ENCODE data around the gene CHST9. TPM values are rescaled to one million over a fixed set of nuclear protein-coding genes. Genes with fewer than 3 reads are reported as not detected.

CHST9 gene
- total and polyA plus RNA-seq, 2 donors from 2014 or later = 1.5 to 9.8 TPM

DNA sequence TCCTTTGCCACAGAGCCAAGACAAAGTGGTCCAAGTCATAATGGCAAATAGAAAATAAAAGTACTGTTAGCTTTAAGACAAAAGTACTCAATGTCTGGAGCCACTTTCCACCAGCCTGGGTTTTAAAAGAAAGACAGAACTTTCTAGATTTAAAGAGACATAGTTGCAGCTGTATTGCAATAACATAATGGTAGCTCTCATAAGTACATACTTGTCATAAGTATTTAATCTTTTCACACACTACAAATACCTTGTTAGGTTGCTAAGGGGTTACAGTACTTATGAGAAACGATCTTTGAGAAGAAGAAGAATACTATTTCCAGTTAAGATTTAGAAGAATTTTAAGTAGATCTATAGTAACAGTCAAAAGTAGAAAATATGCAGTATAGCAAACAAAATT is 290.7 kb downstream of the CHST9 start:
- H3K27me3 ChIP-seq (ENCODE audit: control insufficient read depth, insufficient read depth, low read length) = no peaks in the 10 kb centered on the region
- FAIRE-seq = no peak
- no peak for DNase-seq
- intact Hi-C loops (cut with DNase I) = no loop called here
- H3K4me3 ChIP-seq (ENCODE audit: low read length in 3 of 3) = no peak overlapping the region
- H3K9ac ChIP-seq (ENCODE audit: low read length in 3 of 3) = no peak overlapping the region
- TF ChIP-seq, protein P1, sequence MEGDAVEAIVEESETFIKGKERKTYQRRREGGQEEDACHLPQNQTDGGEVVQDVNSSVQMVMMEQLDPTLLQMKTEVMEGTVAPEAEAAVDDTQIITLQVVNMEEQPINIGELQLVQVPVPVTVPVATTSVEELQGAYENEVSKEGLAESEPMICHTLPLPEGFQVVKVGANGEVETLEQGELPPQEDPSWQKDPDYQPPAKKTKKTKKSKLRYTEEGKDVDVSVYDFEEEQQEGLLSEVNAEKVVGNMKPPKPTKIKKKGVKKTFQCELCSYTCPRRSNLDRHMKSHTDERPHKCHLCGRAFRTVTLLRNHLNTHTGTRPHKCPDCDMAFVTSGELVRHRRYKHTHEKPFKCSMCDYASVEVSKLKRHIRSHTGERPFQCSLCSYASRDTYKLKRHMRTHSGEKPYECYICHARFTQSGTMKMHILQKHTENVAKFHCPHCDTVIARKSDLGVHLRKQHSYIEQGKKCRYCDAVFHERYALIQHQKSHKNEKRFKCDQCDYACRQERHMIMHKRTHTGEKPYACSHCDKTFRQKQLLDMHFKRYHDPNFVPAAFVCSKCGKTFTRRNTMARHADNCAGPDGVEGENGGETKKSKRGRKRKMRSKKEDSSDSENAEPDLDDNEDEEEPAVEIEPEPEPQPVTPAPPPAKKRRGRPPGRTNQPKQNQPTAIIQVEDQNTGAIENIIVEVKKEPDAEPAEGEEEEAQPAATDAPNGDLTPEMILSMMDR (IDR thresholded peaks at IDR 0.05; ENCODE audit: borderline replicate concordance, extremely low read depth, insufficient read depth) = no peak
- H3K9me3 ChIP-seq (ENCODE audit: control insufficient read depth in 2 of 3, insufficient read depth in 1 of 3, low read length in 3 of 3) = no peaks in the 10 kb centered on the region
- no peaks in the 10 kb centered on the region for H3K36me3 ChIP-seq (ENCODE audit: control insufficient read depth in 2 of 3, insufficient read depth in 3 of 3, low read length in 3 of 3)
- H3K27ac ChIP-seq (ENCODE audit: low read depth in 2 of 2, low read length in 2 of 2) = no peak overlapping the region
- no peaks in the 10 kb centered on the region for H3K4me1 ChIP-seq (ENCODE audit: control insufficient read depth in 2 of 3, insufficient read depth in 2 of 3, low read depth in 1 of 3, low read length in 3 of 3)

DNA sequence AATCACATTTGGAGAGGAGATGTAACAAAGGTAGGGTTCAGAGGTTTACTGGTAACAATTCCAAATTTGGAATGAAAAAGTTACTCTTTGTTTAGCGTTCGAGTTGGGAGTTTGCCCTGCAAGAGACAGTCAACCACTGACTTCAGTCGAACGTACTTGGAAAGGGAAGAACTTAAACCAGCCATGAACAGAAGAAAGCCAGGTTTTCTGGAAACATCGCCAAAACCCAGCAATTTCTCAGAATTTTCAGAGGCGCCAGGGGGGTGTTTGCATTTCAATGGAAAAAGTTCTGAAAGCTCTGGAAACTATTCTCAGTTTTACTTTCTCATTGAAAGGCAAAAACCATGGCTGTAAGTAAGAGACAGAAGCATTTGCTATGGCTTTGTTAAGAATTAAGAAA is 291.1 kb downstream of the CHST9 start:
- H3K9ac ChIP-seq (ENCODE audit: low read length in 3 of 3) = no peak overlapping the region
- no peaks in the 10 kb centered on the region for H3K36me3 ChIP-seq (ENCODE audit: control insufficient read depth in 2 of 3, insufficient read depth in 3 of 3, low read length in 3 of 3)
- no peak overlapping the region for H3K4me3 ChIP-seq (ENCODE audit: low read length in 3 of 3)
- no peaks in the 10 kb centered on the region for H3K9me3 ChIP-seq (ENCODE audit: control insufficient read depth in 2 of 3, insufficient read depth in 1 of 3, low read length in 3 of 3)
- DNase-seq (no peak), FAIRE-seq (no peak)
- H3K27ac ChIP-seq (ENCODE audit: low read depth in 2 of 2, low read length in 2 of 2) = no peak overlapping the region
- intact Hi-C loops (cut with DNase I) = no loop called here
- no peaks in the 10 kb centered on the region for H3K27me3 ChIP-seq (ENCODE audit: control insufficient read depth, insufficient read depth, low read length)
- no peaks in the 10 kb centered on the region for H3K4me1 ChIP-seq (ENCODE audit: control insufficient read depth in 2 of 3, insufficient read depth in 2 of 3, low read depth in 1 of 3, low read length in 3 of 3)
- TF ChIP-seq, protein P1 (IDR thresholded peaks at IDR 0.05; ENCODE audit: borderline replicate concordance, extremely low read depth, insufficient read depth) = no peak

DNA sequence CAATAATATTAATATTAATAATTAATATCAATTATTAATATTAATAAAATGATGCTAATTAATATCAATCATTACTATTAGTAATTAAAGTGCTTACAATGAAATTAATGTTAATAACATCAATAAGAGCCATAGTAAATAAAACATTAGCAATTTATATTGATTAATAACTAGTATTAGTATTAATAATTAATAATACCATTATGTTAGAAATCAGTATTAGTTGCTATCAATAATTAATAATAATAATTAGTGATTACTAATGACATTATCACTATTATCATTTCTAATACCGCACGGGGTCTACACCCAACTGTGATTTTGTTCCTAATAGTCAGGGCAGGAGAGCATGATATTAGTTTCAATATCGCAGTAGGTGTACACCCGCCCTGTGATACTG is 296.8 kb downstream of the CHST9 start:
- Histone ChIP-seq H3K9me3 (ENCODE audit: control insufficient read depth in 2 of 3, insufficient read depth in 1 of 3, low read length in 3 of 3) (no peaks in the 10 kb centered on the region), H3K36me3 (ENCODE audit: control insufficient read depth in 2 of 3, insufficient read depth in 3 of 3, low read length in 3 of 3) (no peaks in the 10 kb centered on the region), H3K4me3 (ENCODE audit: low read length in 3 of 3) (no peak overlapping the region), H3K4me1 (ENCODE audit: control insufficient read depth in 2 of 3, insufficient read depth in 2 of 3, low read depth in 1 of 3, low read length in 3 of 3) (no peaks in the 10 kb centered on the region), H3K27ac (ENCODE audit: low read depth in 2 of 2, low read length in 2 of 2) (no peak overlapping the region), H3K27me3 (ENCODE audit: control insufficient read depth, insufficient read depth, low read length) (no peaks in the 10 kb centered on the region), H3K9ac (ENCODE audit: low read length in 3 of 3) (no peak overlapping the region)
- TF ChIP-seq, protein P1 (IDR thresholded peaks at IDR 0.05; ENCODE audit: borderline replicate concordance, extremely low read depth, insufficient read depth) = no peak
- no peak for DNase-seq
- peak; percentile 51 for FAIRE-seq
- intact Hi-C loops (cut with DNase I) = no loop called here

DNA sequence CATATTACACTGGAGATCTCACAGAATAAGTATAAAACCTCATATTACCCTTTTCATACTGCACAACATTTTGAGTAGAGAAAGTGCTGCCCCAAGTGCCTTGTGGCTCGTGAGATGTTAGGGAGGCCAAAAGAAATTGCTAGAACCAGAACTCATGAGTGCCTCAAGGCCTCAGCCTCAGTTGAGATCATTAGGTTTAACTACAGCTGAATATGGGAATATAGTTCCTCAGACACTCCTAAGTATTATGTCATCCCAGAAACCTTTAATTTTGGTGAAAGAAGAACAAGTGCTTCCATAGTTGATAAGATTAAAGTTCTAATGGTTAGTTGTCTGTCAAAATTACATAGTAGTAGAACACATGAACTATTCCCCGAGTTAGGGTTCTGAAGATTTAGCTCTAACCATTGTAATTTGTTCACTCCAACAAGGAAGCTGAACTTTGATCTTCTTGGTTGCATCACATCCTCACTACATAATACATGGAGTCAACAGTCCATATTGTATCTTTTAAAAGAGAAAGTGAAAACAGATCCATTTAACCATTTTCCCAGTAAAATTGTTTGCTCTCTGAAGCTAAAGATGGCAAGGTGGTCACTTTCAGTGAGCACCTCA is 310.0 kb downstream of the CHST9 start:
- FAIRE-seq (no peak), DNase-seq (no peak)
- Histone ChIP-seq H3K27ac (ENCODE audit: low read depth in 2 of 2, low read length in 2 of 2) (no peak overlapping the region), H3K4me3 (ENCODE audit: low read length in 3 of 3) (no peak overlapping the region), H3K27me3 (ENCODE audit: control insufficient read depth, insufficient read depth, low read length) (no peaks in the 10 kb centered on the region), H3K36me3 (ENCODE audit: control insufficient read depth in 2 of 3, insufficient read depth in 3 of 3, low read length in 3 of 3) (no peaks in the 10 kb centered on the region), H3K4me1 (ENCODE audit: control insufficient read depth in 2 of 3, insufficient read depth in 2 of 3, low read depth in 1 of 3, low read length in 3 of 3) (no peaks in the 10 kb centered on the region), H3K9ac (ENCODE audit: low read length in 3 of 3) (no peak overlapping the region), H3K9me3 (ENCODE audit: control insufficient read depth in 2 of 3, insufficient read depth in 1 of 3, low read length in 3 of 3) (no peaks in the 10 kb centered on the region)
- intact Hi-C loops (cut with DNase I) = no loop called here
- TF ChIP-seq, protein P1 (IDR thresholded peaks at IDR 0.05; ENCODE audit: borderline replicate concordance, extremely low read depth, insufficient read depth) = no peak

Data from kidney (tissue), 14 donors.